ENCODE results near the gene AGPAT3. TPM values are rescaled to one million over a fixed set of nuclear protein-coding genes. Genes with fewer than 3 reads are reported as not detected.

AGPAT3 gene
- total and polyA plus RNA-seq, 2 experiments from 2014 or later, result 41.0 to 51.2 TPM

GRCh38 chr21:43913928-43914327 is 48.9 kb downstream of the AGPAT3 start:
- no peak for TF ChIP-seq EZH2phosphoT487 (IDR thresholded peaks at IDR 0.05; ENCODE audit: low read depth, severe bottlenecking, unreplicated experiment)
- no peak for TF ChIP-seq EZH2 (IDR thresholded peaks at IDR 0.05; ENCODE audit: borderline replicate concordance)
- TF ChIP-seq CTCF (IDR thresholded peaks at IDR 0.05; ENCODE audit: poor library complexity), result no peak
- Histone ChIP-seq H3K9me3 (ENCODE audit: low read depth) (no peaks in the 10 kb centered on the region), H3K36me3 (replicated peaks; ENCODE audit: insufficient read depth, low read depth) (no peaks in the 10 kb centered on the region), H3K79me2 (peaks cover 75% of the 10 kb centered on the region), H3K27me3 (no peaks in the 10 kb centered on the region), H3K27ac (no peak overlapping the region), H3K4me3 (no peak overlapping the region), H3K4me2 (no peak overlapping the region), H4K20me1 (ENCODE audit: insufficient read depth, poor library complexity, severe bottlenecking) (peaks cover 18% of the 10 kb centered on the region), H3K9me2 (replicated peaks; ENCODE audit: insufficient read depth) (no peaks in the 10 kb centered on the region), H2AFZ (no peak overlapping the region), H3K4me1 (ENCODE audit: insufficient read depth) (peaks cover 22% of the 10 kb centered on the region)
- DNase-seq (ENCODE audit: low spot score), result no peak
- 56% methylated on average over 6 of the region's 6 CpGs for WGBS (ENCODE audit: low lambda C conversion rate, missing lambda C conversion rate)

GRCh38 chr21:43916076-43916475 is 51.1 kb downstream of the AGPAT3 start:
- H3K79me2 ChIP-seq, result peaks cover 88% of the 10 kb centered on the region
- no peaks in the 10 kb centered on the region for H3K9me2 ChIP-seq (replicated peaks; ENCODE audit: insufficient read depth)
- no peak overlapping the region for H3K4me3 ChIP-seq
- no peaks in the 10 kb centered on the region for H3K36me3 ChIP-seq (replicated peaks; ENCODE audit: insufficient read depth, low read depth)
- peaks cover 16% of the 10 kb centered on the region for H3K4me1 ChIP-seq (ENCODE audit: insufficient read depth)
- no peak overlapping the region for H3K27ac ChIP-seq
- no peak overlapping the region for H3K4me2 ChIP-seq
- no peaks in the 10 kb centered on the region for H3K9me3 ChIP-seq (ENCODE audit: low read depth)
- DNase-seq (ENCODE audit: low spot score), result no peak
- no peaks in the 10 kb centered on the region for H3K27me3 ChIP-seq
- no peak overlapping the region for H2AFZ ChIP-seq
- 89% methylated on average over 9 of the region's 9 CpGs for WGBS (ENCODE audit: low lambda C conversion rate, missing lambda C conversion rate)
- no peak for TF ChIP-seq CTCF (IDR thresholded peaks at IDR 0.05; ENCODE audit: poor library complexity)
- TF ChIP-seq EZH2 (IDR thresholded peaks at IDR 0.05; ENCODE audit: borderline replicate concordance), result no peak
- no peak for TF ChIP-seq EZH2phosphoT487 (IDR thresholded peaks at IDR 0.05; ENCODE audit: low read depth, severe bottlenecking, unreplicated experiment)
- H4K20me1 ChIP-seq (ENCODE audit: insufficient read depth, poor library complexity, severe bottlenecking), result peaks cover 14% of the 10 kb centered on the region

GRCh38 chr21:43916691-43917514 is 51.9 kb downstream of the AGPAT3 start:
- H3K4me3 ChIP-seq, result no peak overlapping the region
- peaks cover 14% of the 10 kb centered on the region for H4K20me1 ChIP-seq (ENCODE audit: insufficient read depth, poor library complexity, severe bottlenecking)
- no peak for DNase-seq (ENCODE audit: low spot score)
- peaks cover 18% of the 10 kb centered on the region for H3K4me1 ChIP-seq (ENCODE audit: insufficient read depth)
- H3K79me2 ChIP-seq, result peaks cover 92% of the 10 kb centered on the region
- 90% methylated on average over 27 of the region's 35 CpGs for WGBS (ENCODE audit: low lambda C conversion rate, missing lambda C conversion rate)
- no peak for TF ChIP-seq EZH2 (IDR thresholded peaks at IDR 0.05; ENCODE audit: borderline replicate concordance)
- TF ChIP-seq EZH2phosphoT487 (IDR thresholded peaks at IDR 0.05; ENCODE audit: low read depth, severe bottlenecking, unreplicated experiment), result no peak
- TF ChIP-seq CTCF (IDR thresholded peaks at IDR 0.05; ENCODE audit: poor library complexity), result no peak
- no peak overlapping the region for H3K4me2 ChIP-seq
- no peaks in the 10 kb centered on the region for H3K36me3 ChIP-seq (replicated peaks; ENCODE audit: insufficient read depth, low read depth)
- no peaks in the 10 kb centered on the region for H3K9me2 ChIP-seq (replicated peaks; ENCODE audit: insufficient read depth)
- no peaks in the 10 kb centered on the region for H3K27me3 ChIP-seq
- H3K27ac ChIP-seq, result no peak overlapping the region
- H2AFZ ChIP-seq, result no peak overlapping the region
- no peaks in the 10 kb centered on the region for H3K9me3 ChIP-seq (ENCODE audit: low read depth)

Measured in hepatocyte (in vitro differentiated cells).